Measurements from ENCODE around the gene CBLL1.

CBLL1 gene

DNA sequence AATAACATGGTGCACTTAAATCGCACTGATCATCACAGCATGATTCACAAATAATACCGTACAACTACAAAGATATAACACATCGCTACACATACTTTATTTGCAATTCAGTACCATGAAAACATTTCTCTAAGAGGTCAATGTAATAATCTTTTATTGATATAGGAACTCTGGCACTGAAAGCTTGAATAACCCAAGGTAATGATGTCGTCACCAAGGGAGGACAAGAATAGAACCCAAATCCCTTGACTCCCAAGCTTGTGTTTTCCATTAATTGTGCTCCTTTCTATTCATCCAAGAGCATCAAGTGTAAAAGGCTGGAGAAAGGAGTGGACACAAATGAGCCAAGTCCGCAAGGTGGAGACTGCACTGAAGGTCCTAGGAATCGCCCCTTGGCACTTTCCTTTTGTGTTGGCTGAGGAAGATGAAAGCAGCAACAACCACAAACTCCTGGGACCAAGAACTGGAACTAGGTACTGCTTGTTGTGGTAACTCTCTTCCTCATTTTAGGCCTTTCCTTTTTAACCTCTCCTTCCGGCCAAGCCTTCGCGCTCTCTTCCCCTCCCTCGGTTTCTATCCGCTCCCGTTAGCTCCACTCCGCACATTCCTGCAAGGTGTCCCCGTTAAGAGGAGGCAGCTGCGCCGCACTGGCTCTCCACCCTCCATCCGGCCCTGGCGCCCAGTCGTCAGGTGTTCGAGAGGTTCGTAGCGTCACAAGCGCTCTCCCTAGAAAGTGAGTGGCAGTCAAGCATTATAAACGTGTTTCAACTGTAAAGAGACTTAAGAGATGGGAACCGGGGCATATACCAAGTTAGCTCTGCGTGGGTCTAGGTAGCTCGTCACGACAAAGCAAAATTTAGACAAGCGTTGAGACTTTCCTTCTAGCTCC lies 1.0 kb upstream of the CBLL1 start:
- peak overlapping the region; percentile 97 for H3K27ac ChIP-seq (ENCODE audit: low read depth, low read length)
- H3K27me3 ChIP-seq (ENCODE audit: control insufficient read depth in 1 of 2, insufficient read depth in 2 of 2, low read length in 2 of 2), result no peaks in the 10 kb centered on the region
- H3K4me3 ChIP-seq (ENCODE audit: low read depth in 1 of 2, low read length in 2 of 2), result peak overlapping the region; percentile 96 to 100
- H3K36me3 ChIP-seq (ENCODE audit: control insufficient read depth in 1 of 2, insufficient read depth in 2 of 2, low read length in 2 of 2), result no peaks in the 10 kb centered on the region
- no peaks in the 10 kb centered on the region for H3K9me3 ChIP-seq (ENCODE audit: control insufficient read depth in 1 of 2, low read length in 2 of 2)
- H3K9ac ChIP-seq (ENCODE audit: low read depth in 1 of 2, low read length in 2 of 2), result peak overlapping the region; percentile 79 to 93
- peaks cover 19 to 26% of the 10 kb centered on the region in 2 donors for H3K4me1 ChIP-seq (ENCODE audit: control insufficient read depth in 1 of 2, insufficient read depth in 2 of 2, low read length in 2 of 2)

DNA sequence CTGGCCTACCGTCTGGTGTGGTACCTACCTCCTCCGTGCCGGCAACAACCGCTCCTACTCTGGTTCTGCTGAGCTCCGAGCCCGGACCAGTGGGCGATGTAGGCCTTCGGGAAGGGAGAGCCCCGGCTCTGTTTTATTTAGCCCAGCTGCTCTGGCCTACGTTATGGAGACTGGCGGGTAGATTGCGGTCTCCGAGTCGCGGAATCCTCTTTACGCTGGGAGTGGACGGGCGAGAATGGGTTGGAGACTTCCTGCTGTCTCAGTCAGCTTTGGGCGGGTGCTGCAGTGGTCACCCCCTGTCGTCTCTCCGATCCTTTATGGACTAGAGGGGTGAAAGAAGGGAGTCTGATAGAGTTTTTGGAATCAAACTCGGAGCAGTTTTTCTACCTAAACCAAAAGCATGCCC lies 406 bp downstream of the CBLL1 start:
- peak overlapping the region; percentile 93 to 97 for H3K9ac ChIP-seq (ENCODE audit: low read depth in 1 of 2, low read length in 2 of 2)
- peaks cover 19 to 26% of the 10 kb centered on the region in 2 donors for H3K4me1 ChIP-seq (ENCODE audit: control insufficient read depth in 1 of 2, insufficient read depth in 2 of 2, low read length in 2 of 2)

DNA sequence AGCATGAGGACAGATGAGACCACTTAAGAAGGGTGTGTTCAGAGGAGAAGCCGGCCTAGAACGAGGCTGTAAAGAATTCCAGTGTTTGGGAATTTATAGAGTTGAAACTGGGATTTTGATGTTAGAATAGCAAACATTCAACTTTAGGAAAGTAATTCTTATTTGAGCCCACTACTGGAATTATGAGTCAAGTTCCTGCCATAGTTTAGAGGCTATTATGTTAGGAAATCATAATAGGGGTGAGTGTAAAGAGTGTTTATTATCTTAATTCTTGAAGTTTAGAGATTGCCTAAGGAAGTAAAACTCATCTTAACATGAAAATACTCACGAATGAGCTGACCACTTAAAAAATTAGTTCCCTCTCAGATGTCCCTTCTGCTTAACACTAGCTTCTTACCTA lies 2.1 kb downstream of the CBLL1 start:
- no peak overlapping the region for H3K27ac ChIP-seq (ENCODE audit: low read depth, low read length)

More for the DNA sequence above, 406 bp downstream of the CBLL1 start:
- Histone ChIP-seq H3K9me3 (ENCODE audit: control insufficient read depth in 1 of 2, low read length in 2 of 2) (no peaks in the 10 kb centered on the region), H3K36me3 (ENCODE audit: control insufficient read depth in 1 of 2, insufficient read depth in 2 of 2, low read length in 2 of 2) (peaks cover 0 to 7% of the 10 kb centered on the region in 2 donors), H3K27me3 (ENCODE audit: control insufficient read depth in 1 of 2, insufficient read depth in 2 of 2, low read length in 2 of 2) (no peaks in the 10 kb centered on the region), H3K4me3 (ENCODE audit: low read depth in 1 of 2, low read length in 2 of 2) (peak overlapping the region; percentile 96 to 100), H3K27ac (ENCODE audit: low read depth, low read length) (peak overlapping the region; percentile 97)

DNA sequence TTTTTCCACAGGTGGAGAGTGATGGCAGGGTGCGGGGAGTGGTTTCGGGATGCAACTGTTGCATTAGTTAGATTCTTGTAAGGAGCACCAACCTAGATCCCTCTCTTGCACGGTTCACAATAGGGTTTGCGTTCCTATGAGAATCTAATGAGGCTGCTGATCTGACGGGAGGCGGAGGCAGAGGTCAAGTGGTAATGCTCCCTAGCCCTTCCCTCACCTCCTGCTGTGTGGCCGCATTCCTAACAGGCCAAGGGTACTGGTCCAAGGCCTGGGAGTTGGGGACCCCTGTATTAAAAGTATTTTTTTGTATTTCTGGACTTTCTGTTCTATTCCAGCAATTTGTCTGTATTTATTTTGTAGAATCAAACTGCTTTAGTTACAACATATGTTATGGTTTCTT lies 7.2 kb downstream of the CBLL1 start:
- peaks cover under 1 to 4% of the 10 kb centered on the region in 2 donors for H3K4me1 ChIP-seq (ENCODE audit: control insufficient read depth in 1 of 2, insufficient read depth in 2 of 2, low read length in 2 of 2)
- H3K9ac ChIP-seq (ENCODE audit: low read depth in 1 of 2, low read length in 2 of 2), result no peak overlapping the region
- H3K27me3 ChIP-seq (ENCODE audit: control insufficient read depth in 1 of 2, insufficient read depth in 2 of 2, low read length in 2 of 2), result no peaks in the 10 kb centered on the region
- no peaks in the 10 kb centered on the region for H3K9me3 ChIP-seq (ENCODE audit: control insufficient read depth in 1 of 2, low read length in 2 of 2)
- no peak overlapping the region for H3K4me3 ChIP-seq (ENCODE audit: low read depth in 1 of 2, low read length in 2 of 2)
- no peak overlapping the region for H3K27ac ChIP-seq (ENCODE audit: low read depth, low read length)
- H3K36me3 ChIP-seq (ENCODE audit: control insufficient read depth in 1 of 2, insufficient read depth in 2 of 2, low read length in 2 of 2), result peaks cover 12 to 46% of the 10 kb centered on the region in 2 donors

More for the DNA sequence above, 2.1 kb downstream of the CBLL1 start:
- H3K9me3 ChIP-seq (ENCODE audit: control insufficient read depth in 1 of 2, low read length in 2 of 2), result no peaks in the 10 kb centered on the region
- peaks cover 19 to 26% of the 10 kb centered on the region in 2 donors for H3K4me1 ChIP-seq (ENCODE audit: control insufficient read depth in 1 of 2, insufficient read depth in 2 of 2, low read length in 2 of 2)
- no peak overlapping the region for H3K9ac ChIP-seq (ENCODE audit: low read depth in 1 of 2, low read length in 2 of 2)
- H3K36me3 ChIP-seq (ENCODE audit: control insufficient read depth in 1 of 2, insufficient read depth in 2 of 2, low read length in 2 of 2), result peaks cover 6 to 21% of the 10 kb centered on the region in 2 donors
- no peaks in the 10 kb centered on the region for H3K27me3 ChIP-seq (ENCODE audit: control insufficient read depth in 1 of 2, insufficient read depth in 2 of 2, low read length in 2 of 2)
- no peak overlapping the region for H3K4me3 ChIP-seq (ENCODE audit: low read depth in 1 of 2, low read length in 2 of 2)

DNA sequence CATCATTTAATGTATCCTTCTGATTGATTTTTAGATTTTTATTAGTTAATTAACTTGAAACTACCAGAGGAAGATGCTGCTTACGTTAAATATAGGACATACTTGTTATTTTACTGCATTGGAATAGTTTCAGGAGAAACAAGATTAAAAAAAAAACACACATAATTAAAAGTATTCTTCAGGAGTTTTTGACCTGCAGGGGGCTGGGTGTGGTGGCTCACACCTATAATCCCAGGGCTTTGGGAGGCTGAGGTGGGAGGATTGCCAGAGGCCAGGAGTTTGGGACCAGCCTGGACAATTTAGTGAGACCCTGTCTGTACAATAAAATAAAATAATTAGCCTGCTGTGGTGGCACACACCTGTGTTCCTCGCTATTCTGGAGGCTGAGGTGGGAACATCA lies 10.7 kb downstream of the CBLL1 start:
- Histone ChIP-seq H3K27ac (ENCODE audit: low read depth, low read length) (no peak overlapping the region), H3K9ac (ENCODE audit: low read depth in 1 of 2, low read length in 2 of 2) (no peak overlapping the region), H3K27me3 (ENCODE audit: control insufficient read depth in 1 of 2, insufficient read depth in 2 of 2, low read length in 2 of 2) (no peaks in the 10 kb centered on the region), H3K4me1 (ENCODE audit: control insufficient read depth in 1 of 2, insufficient read depth in 2 of 2, low read length in 2 of 2) (no peaks in the 10 kb centered on the region), H3K9me3 (ENCODE audit: control insufficient read depth in 1 of 2, low read length in 2 of 2) (no peaks in the 10 kb centered on the region), H3K4me3 (ENCODE audit: low read depth in 1 of 2, low read length in 2 of 2) (no peak overlapping the region), H3K36me3 (ENCODE audit: control insufficient read depth in 1 of 2, insufficient read depth in 2 of 2, low read length in 2 of 2) (peaks cover 31 to 67% of the 10 kb centered on the region in 2 donors)

DNA sequence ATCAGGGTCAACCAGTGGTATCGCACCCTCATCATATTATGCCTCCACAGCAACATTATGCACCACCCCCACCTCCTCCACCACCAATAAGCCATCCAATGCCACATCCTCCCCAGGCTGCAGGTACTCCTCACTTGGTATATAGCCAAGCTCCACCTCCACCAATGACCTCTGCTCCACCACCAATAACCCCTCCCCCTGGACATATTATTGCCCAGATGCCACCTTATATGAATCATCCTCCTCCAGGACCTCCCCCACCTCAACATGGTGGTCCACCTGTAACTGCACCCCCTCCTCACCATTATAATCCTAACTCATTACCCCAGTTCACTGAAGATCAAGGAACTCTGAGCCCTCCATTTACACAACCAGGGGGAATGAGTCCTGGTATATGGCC lies 14.7 kb downstream of the CBLL1 start:
- no peak overlapping the region for H3K4me3 ChIP-seq (ENCODE audit: low read depth in 1 of 2, low read length in 2 of 2)
- H3K9me3 ChIP-seq (ENCODE audit: control insufficient read depth in 1 of 2, low read length in 2 of 2), result no peaks in the 10 kb centered on the region
- no peak overlapping the region for H3K27ac ChIP-seq (ENCODE audit: low read depth, low read length)
- peaks cover 30 to 51% of the 10 kb centered on the region in 2 donors for H3K36me3 ChIP-seq (ENCODE audit: control insufficient read depth in 1 of 2, insufficient read depth in 2 of 2, low read length in 2 of 2)
- no peaks in the 10 kb centered on the region for H3K4me1 ChIP-seq (ENCODE audit: control insufficient read depth in 1 of 2, insufficient read depth in 2 of 2, low read length in 2 of 2)
- H3K27me3 ChIP-seq (ENCODE audit: control insufficient read depth in 1 of 2, insufficient read depth in 2 of 2, low read length in 2 of 2), result no peaks in the 10 kb centered on the region
- H3K9ac ChIP-seq (ENCODE audit: low read depth in 1 of 2, low read length in 2 of 2), result no peak overlapping the region

DNA sequence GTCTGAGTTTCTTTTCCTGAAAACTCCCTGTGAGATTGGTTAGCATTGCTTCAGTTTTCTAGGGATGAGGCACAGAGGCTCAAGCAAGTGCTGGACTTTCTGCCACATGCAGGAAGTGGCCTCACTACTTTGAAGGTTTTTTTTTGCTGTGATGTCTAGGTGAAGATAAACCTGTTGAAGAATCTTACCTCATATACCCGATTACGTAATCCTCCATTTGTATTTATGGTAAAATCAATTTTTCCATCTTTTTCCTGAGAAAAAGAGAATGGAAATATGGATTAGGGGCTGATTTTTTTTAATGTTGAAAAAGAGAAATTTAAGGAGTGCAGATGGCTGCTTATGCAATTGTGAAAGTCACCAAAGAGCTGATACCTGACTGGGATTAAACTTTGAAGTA lies 23.4 kb downstream of the CBLL1 start:
- H3K9me3 ChIP-seq (ENCODE audit: control insufficient read depth in 1 of 2, low read length in 2 of 2), result no peaks in the 10 kb centered on the region
- H3K9ac ChIP-seq (ENCODE audit: low read depth in 1 of 2, low read length in 2 of 2), result no peak overlapping the region
- H3K27me3 ChIP-seq (ENCODE audit: control insufficient read depth in 1 of 2, insufficient read depth in 2 of 2, low read length in 2 of 2), result no peaks in the 10 kb centered on the region
- no peaks in the 10 kb centered on the region for H3K4me1 ChIP-seq (ENCODE audit: control insufficient read depth in 1 of 2, insufficient read depth in 2 of 2, low read length in 2 of 2)
- H3K27ac ChIP-seq (ENCODE audit: low read depth, low read length), result no peak overlapping the region
- peaks cover 16 to 32% of the 10 kb centered on the region in 2 donors for H3K36me3 ChIP-seq (ENCODE audit: control insufficient read depth in 1 of 2, insufficient read depth in 2 of 2, low read length in 2 of 2)
- H3K4me3 ChIP-seq (ENCODE audit: low read depth in 1 of 2, low read length in 2 of 2), result no peak overlapping the region

DNA sequence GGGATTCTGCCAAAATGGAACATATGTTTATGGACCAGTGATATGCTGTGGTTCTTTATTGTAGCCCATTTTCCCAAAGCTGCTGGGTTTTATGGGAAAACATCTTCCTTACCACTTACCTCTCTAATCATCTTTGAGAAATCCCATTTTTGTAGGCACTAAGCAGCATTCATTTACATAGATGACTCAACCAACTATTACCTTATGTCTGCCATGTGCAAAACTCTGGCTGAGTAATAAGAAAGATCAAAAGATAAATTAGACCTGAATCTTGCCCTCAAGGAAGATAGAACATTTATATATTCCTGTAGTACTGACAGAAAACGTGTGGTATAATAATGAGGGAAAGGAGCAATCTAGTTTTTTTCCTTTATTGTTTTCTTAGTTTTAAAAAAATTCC lies 24.3 kb downstream of the CBLL1 start:
- peaks cover 16 to 34% of the 10 kb centered on the region in 2 donors for H3K36me3 ChIP-seq (ENCODE audit: control insufficient read depth in 1 of 2, insufficient read depth in 2 of 2, low read length in 2 of 2)
- H3K4me3 ChIP-seq (ENCODE audit: low read depth in 1 of 2, low read length in 2 of 2), result no peak overlapping the region
- H3K9me3 ChIP-seq (ENCODE audit: control insufficient read depth in 1 of 2, low read length in 2 of 2), result no peaks in the 10 kb centered on the region
- H3K27ac ChIP-seq (ENCODE audit: low read depth, low read length), result no peak overlapping the region
- H3K9ac ChIP-seq (ENCODE audit: low read depth in 1 of 2, low read length in 2 of 2), result no peak overlapping the region
- no peaks in the 10 kb centered on the region for H3K4me1 ChIP-seq (ENCODE audit: control insufficient read depth in 1 of 2, insufficient read depth in 2 of 2, low read length in 2 of 2)
- H3K27me3 ChIP-seq (ENCODE audit: control insufficient read depth in 1 of 2, insufficient read depth in 2 of 2, low read length in 2 of 2), result no peaks in the 10 kb centered on the region

DNA sequence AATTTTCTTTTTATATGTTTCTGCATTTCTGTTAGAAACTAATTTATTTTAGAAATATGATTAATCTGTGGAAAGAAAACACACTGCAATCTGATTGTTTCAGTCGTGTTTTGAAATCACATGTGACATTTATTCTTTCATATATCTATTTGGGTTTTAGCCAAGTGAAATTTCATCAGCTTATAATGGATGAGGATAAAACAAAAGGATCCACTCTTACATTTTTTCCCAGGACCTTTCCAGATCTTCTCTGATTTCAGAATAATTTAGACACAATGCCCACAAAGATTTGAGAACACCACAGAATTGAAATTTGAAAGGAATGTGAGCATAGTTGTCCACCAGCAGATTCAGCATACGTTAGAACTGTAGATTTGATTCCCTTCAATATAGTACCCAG lies 29.1 kb downstream of the CBLL1 start:
- no peaks in the 10 kb centered on the region for H3K9me3 ChIP-seq (ENCODE audit: control insufficient read depth in 1 of 2, low read length in 2 of 2)
- no peaks in the 10 kb centered on the region for H3K27me3 ChIP-seq (ENCODE audit: control insufficient read depth in 1 of 2, insufficient read depth in 2 of 2, low read length in 2 of 2)
- H3K36me3 ChIP-seq (ENCODE audit: control insufficient read depth in 1 of 2, insufficient read depth in 2 of 2, low read length in 2 of 2), result peaks cover 13 to 40% of the 10 kb centered on the region in 2 donors
- no peak overlapping the region for H3K4me3 ChIP-seq (ENCODE audit: low read depth in 1 of 2, low read length in 2 of 2)
- H3K27ac ChIP-seq (ENCODE audit: low read depth, low read length), result no peak overlapping the region
- no peak overlapping the region for H3K9ac ChIP-seq (ENCODE audit: low read depth in 1 of 2, low read length in 2 of 2)
- no peaks in the 10 kb centered on the region for H3K4me1 ChIP-seq (ENCODE audit: control insufficient read depth in 1 of 2, insufficient read depth in 2 of 2, low read length in 2 of 2)

DNA sequence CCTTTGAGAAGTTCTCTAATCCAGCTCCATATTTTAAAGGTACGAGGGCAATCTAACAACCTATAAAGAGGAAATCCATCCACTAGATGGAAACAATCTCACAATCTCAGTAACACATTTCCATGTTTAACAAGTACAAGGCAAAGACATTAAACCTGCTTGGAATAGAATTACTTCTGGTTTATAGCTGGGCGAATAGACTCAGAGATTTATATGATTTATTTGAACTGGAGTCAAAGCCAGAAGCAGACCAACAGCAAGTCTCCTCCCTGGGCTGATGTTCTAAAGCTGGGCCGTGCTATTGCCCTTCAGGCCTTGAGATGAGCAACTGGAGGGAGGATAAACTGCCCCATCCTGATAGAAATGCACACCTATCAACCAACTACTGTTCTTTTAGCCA lies 33.8 kb downstream of the CBLL1 start:
- Histone ChIP-seq H3K9ac (ENCODE audit: low read depth in 1 of 2, low read length in 2 of 2) (no peak overlapping the region), H3K27me3 (ENCODE audit: control insufficient read depth in 1 of 2, insufficient read depth in 2 of 2, low read length in 2 of 2) (no peaks in the 10 kb centered on the region), H3K4me1 (ENCODE audit: control insufficient read depth in 1 of 2, insufficient read depth in 2 of 2, low read length in 2 of 2) (peaks cover 5 to 7% of the 10 kb centered on the region in 2 donors), H3K9me3 (ENCODE audit: control insufficient read depth in 1 of 2, low read length in 2 of 2) (no peaks in the 10 kb centered on the region), H3K36me3 (ENCODE audit: control insufficient read depth in 1 of 2, insufficient read depth in 2 of 2, low read length in 2 of 2) (peaks cover 12 to 26% of the 10 kb centered on the region in 2 donors), H3K4me3 (ENCODE audit: low read depth in 1 of 2, low read length in 2 of 2) (no peak overlapping the region), H3K27ac (ENCODE audit: low read depth, low read length) (no peak overlapping the region)

All from duodenal mucosa (tissue), 2 donors.